Stimulated activated CD8-positive, alpha-beta memory T cell treated with anti-CD3 and anti-CD28 coated beads, Interleukin-2, amount 100 ng/mL, for 48 hours (primary cell): ENCODE results near the gene C2orf15.
A peak's percentile ranks its signal among the peaks of the same experiment; 100 is the strongest.
"Not testable (repeated sequence)": the region's sequence is repeated elsewhere in the genome, so short reads cannot be mapped to it uniquely, and the experiment has no call there.

Source experiments
- DNase-seq, 2 donors: peaks; one replicate each; pipeline ENCODE4 v3.0.0-alpha.2; 2020; ENCODE audit warnings: low read depth in 2 of 2

The C2orf15 gene

GRCh38 chr2:99141110-99142108 lies at the start of gene C2orf15:
C2orf15 (plus strand) TSS chr2:99141707; CDS start chr2:99150559, 8,852 bp downstream.
- DNase-seq, result peak; percentile 96 to 97

DNA sequence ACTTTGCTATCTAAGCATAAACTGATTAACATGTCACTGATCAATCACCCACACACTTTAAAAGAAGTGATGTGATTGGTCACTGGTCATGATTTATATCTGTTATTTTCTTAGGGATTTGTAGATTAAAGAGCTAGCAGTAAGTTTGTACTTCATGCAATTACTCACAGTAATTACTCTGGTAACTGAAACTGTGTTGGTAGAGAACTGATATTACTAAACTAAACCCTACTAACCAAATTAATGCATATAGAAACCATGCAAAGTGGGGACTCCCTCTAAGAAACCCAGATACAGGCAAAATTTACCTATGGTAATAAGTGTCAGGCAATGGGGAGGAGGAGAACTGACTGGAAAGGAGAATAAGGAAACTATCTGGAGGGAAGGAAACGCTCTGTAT lies 44.8 kb upstream of the C2orf15 start:
- DNase-seq, result no peak

- DNase-seq, result no peak
These were observed 39.8 kb upstream of the C2orf15 start for GRCh38 chr2:99101697-99102096.

- no peak for DNase-seq
These were observed 37.5 kb upstream of the C2orf15 start for GRCh38 chr2:99104006-99104405.

- DNase-seq, result no peak
These were observed 34.6 kb upstream of the C2orf15 start for GRCh38 chr2:99106913-99107312.

DNA sequence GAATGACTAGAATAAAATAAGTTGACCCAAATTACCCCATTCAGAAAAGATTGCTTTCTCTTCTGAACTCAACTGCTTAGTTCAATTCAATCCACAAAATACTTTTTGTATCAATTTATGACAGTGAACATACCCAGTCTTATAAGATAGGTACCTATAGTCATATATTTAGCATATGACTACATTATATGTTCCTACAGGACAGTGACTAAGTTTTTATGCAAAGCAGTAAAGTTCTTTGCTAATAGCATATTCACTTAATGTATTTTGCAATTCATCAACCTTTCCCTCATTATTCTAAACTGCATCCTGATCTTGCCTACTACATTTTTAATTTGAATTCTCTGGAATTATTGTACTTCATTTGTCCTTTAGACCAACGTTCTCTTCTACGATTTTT lies 30.3 kb upstream of the C2orf15 start:
- DNase-seq, result no peak

- no peak for DNase-seq
These were observed 29.6 kb upstream of the C2orf15 start for GRCh38 chr2:99111945-99112344.

- no peak for DNase-seq
These were observed 28.9 kb upstream of the C2orf15 start for GRCh38 chr2:99112617-99113016.

DNA sequence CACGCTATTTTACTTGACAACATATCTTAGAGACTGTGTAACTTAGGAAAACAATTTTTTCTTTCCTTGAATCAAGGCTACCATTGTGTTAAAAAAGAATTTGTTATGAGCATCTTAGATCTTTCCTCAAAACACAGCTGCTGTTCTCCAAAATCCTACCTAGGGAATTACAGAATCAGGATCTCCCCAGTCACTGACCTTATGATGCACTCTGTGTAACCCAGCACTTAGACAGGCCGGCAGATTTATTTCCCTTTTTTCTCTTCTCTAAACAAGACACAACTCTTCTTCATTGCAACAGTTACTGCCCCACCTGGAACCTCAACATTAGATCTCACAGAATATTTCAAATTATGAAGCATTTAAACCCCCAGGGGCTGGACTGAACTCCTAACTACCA lies 13.5 kb upstream of the C2orf15 start:
- no peak for DNase-seq

- DNase-seq, result not testable (repeated sequence)
These were observed 6.4 kb upstream of the C2orf15 start for GRCh38 chr2:99135044-99135556.

DNA sequence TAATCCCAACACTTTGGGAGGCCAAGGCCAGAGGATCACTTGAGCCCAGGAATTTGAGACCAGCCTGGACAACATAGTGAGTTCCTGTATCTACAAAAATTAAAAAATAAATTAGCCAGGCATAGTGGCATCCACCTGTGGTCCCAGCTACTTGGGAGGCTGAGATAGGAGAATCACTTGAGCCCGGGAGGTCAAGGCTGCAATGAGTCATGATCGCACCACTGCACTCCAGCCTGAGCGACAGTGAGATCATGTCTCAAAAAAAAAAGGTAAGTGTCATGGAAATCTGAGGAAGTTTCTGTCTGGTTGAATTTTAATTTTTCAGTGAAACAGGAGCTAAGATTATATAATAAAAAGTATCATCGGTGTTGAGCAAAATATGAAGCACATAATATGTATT lies 2.5 kb upstream of the C2orf15 start:
- no peak for DNase-seq

- DNase-seq, result no peak
These were observed 1.2 kb upstream of the C2orf15 start for GRCh38 chr2:99140056-99140859.

DNA sequence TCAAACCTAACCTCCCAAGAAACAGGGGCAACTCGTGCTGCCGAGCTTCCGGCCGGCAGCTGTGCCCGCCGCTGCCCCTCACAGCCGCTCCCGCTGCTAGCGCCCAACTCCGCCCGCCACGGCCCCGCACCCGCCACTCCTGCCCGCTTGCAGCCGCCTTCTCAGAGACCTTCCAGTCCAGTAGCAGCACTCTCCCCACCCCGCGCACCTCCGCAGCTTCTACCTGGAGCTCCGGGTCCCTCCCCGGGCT lies 722 bp upstream of the C2orf15 start:
- DNase-seq, result no peak

GRCh38 chr2:99150706-99151105 lies 9.2 kb downstream of the C2orf15 start:
- DNase-seq, result no peak

GRCh38 chr2:99152199-99152895 lies 10.8 kb downstream of the C2orf15 start:
- DNase-seq, result no peak

- no peak for DNase-seq
These were observed 12.6 kb downstream of the C2orf15 start for GRCh38 chr2:99153921-99154604.

- peak; percentile 86 to 87 for DNase-seq
These were observed 13.4 kb downstream of the C2orf15 start, which contains the start of the genes LIPT1 and TSGA10 for GRCh38 chr2:99154643-99155536. LIPT1 (plus strand) TSS chr2:99154967; CDS start chr2:99161958, 6,991 bp downstream. TSGA10 (minus strand) TSS chr2:99154942; CDS start chr2:99109439, 45,503 bp downstream.

- no peak for DNase-seq
These were observed 15.4 kb downstream of the C2orf15 start for GRCh38 chr2:99156891-99157290.

- no peak for DNase-seq
These were observed 17.1 kb downstream of the C2orf15 start for GRCh38 chr2:99158599-99158998.

DNA sequence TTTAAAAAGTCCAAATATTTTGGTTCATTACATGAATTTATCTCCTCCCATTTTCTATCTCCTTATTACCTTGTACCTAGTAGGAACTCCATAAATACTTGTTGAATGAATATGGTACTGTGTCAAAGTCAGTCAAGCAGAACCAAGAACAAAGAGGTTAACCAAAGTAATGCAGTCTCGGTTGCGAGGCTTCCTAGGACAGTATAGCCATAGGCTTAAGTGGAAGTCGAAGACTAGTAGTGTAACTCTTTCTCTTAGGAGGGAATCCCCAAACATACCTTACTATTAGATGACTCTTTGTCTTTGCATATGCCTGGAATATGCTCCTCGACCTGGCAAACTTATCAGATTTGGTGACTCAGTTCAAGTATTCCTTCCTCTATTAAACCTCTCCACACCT lies 18.1 kb downstream of the C2orf15 start:
- DNase-seq, result no peak
